Measurements from ENCODE around the gene SPTAN1.

SPTAN1 gene

DNA sequence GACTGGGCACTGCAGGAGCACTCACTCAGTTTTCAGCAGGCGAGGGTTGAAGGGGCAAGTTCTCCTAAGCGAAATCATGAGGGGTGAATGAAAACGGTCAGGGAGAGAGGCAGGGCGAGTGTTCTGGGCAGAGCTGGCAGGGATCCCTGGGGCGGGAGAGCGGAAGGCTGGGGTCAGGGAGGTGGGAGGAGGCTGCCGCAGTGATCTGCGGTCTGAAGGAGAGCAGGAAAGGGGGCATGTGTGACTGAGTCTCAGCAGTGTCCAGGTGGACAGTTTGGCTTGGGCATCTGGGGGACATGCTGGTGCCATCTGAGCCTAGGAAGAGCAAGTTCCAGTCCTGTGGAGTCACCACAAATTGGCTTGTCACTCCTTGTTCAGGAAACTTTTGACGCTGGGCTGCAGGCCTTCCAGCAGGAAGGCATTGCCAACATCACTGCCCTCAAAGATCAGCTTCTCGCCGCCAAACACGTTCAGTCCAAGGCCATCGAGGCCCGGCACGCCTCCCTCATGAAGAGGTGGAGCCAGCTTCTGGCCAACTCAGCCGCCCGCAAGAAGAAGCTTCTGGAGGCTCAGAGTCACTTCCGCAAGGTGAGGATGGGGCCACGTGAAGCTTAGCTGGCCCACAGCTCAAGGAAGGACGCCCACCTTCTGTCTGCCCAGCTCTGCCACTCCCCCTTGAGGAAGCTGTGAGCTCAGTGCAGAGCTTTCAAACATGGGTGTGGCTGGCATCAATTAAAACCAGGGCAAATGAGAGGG is 73.2 kb downstream of the SPTAN1 start:
- H3K9ac ChIP-seq (ENCODE audit: low read length): no peak overlapping the region
- no peak overlapping the region for H2BK12ac ChIP-seq (ENCODE audit: low read length)
- no peak overlapping the region for H3K23ac ChIP-seq (ENCODE audit: low read length)
- no peaks in the 10 kb centered on the region for H3K9me3 ChIP-seq (ENCODE audit: insufficient read depth, low read depth, low read length)
- no peaks in the 10 kb centered on the region for H3K27me3 ChIP-seq (ENCODE audit: insufficient read depth, low read length)
- H3K18ac ChIP-seq (ENCODE audit: low read length): no peak overlapping the region
- no peak overlapping the region for H3K4ac ChIP-seq (ENCODE audit: low read depth, low read length)
- DNase-seq: no peak
- H2AFZ ChIP-seq (ENCODE audit: insufficient read depth, low read length, poor library complexity): no peak overlapping the region
- WGBS (ENCODE audit: extremely low coverage, insufficient coverage, insufficient read length): no CpG with 5 or more reads among the region's 20 CpGs
- H3K27ac ChIP-seq (ENCODE audit: low read depth, low read length): no peak overlapping the region
- no peak overlapping the region for H4K8ac ChIP-seq (ENCODE audit: low read depth, low read length)
- H2AK5ac ChIP-seq (ENCODE audit: low read length): no peak overlapping the region
- no peak overlapping the region for H4K91ac ChIP-seq (ENCODE audit: low read depth, low read length)
- H3K79me2 ChIP-seq (ENCODE audit: control insufficient read depth, insufficient read depth, low read length, poor library complexity): no peaks in the 10 kb centered on the region
- no peak overlapping the region for H2BK120ac ChIP-seq (ENCODE audit: insufficient read depth, low read length, poor library complexity)
- peaks cover 79 to 81% of the 10 kb centered on the region in 2 experiments for H3K36me3 ChIP-seq (ENCODE audit: control insufficient read depth in 1 of 2, insufficient read depth in 2 of 2, low read length in 2 of 2)
- no peak overlapping the region for H3K4me3 ChIP-seq (ENCODE audit: low read depth, low read length)
- H3K4me1 ChIP-seq (ENCODE audit: control insufficient read depth in 1 of 2, insufficient read depth in 2 of 2, low read length in 2 of 2): no peaks in the 10 kb centered on the region
- no peaks in the 10 kb centered on the region for H3K79me1 ChIP-seq (ENCODE audit: low read length)
- H4K12ac ChIP-seq (ENCODE audit: low read depth, low read length): no peak overlapping the region
- no peak overlapping the region for H3K4me2 ChIP-seq (ENCODE audit: low read length)
- H3K14ac ChIP-seq (ENCODE audit: low read length): no peak overlapping the region
- no peak overlapping the region for H2BK5ac ChIP-seq (ENCODE audit: low read depth, low read length, poor library complexity)

DNA sequence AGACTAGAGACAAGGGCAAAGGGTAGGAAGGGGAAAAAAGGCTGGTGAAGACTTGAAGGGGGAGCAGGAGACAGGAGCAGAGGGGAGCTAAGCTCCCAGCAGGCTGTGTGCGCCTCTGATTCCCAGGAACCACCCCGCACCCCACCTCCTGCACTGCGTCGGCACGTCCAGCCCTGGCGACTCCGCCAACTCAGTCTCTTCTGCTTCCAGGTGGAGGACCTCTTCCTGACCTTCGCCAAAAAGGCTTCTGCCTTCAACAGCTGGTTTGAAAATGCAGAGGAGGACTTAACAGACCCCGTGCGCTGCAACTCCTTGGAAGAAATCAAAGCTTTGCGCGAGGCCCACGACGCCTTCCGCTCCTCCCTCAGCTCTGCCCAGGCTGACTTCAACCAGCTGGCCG is 73.8 kb downstream of the SPTAN1 start:
- no peak overlapping the region for H3K9ac ChIP-seq (ENCODE audit: low read length)
- WGBS (ENCODE audit: extremely low coverage, insufficient coverage, insufficient read length): no CpG with 5 or more reads among the region's 16 CpGs

DNA sequence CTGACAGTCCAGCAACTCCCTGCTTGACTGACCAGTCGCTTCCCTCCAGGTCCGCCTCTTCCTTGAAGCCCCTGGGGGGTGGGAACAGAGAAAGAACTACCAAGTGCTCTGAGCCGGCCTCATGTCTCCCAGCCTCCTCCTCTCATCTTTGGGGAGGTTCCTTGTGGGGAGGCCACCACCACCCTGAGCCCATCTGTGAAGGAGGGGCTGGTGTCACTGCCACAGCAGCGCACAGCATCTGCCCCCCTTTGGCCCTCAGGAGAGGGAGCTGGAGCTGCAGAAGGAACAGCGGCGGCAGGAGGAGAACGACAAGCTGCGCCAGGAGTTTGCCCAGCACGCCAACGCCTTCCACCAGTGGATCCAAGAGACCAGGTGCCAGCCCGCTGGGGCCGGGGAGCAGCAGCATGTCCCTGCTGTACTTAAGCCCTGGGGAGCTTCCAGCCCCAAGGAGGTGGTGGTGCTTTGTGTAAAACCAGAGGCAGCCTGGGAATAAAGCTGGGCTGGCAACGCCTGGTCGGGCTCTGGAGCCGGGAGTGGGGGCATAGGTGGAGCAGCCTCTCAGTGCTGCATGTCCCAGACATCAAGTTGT is 74.8 kb downstream of the SPTAN1 start:
- WGBS (ENCODE audit: extremely low coverage, insufficient coverage, insufficient read length): no CpG with 5 or more reads among the region's 15 CpGs
- H3K14ac ChIP-seq (ENCODE audit: low read length): no peak overlapping the region
- no peak for DNase-seq
- no peak overlapping the region for H2BK120ac ChIP-seq (ENCODE audit: insufficient read depth, low read length, poor library complexity)
- H4K8ac ChIP-seq (ENCODE audit: low read depth, low read length): no peak overlapping the region
- H2BK5ac ChIP-seq (ENCODE audit: low read depth, low read length, poor library complexity): no peak overlapping the region
- no peaks in the 10 kb centered on the region for H3K79me2 ChIP-seq (ENCODE audit: control insufficient read depth, insufficient read depth, low read length, poor library complexity)
- H3K23ac ChIP-seq (ENCODE audit: low read length): no peak overlapping the region
- no peaks in the 10 kb centered on the region for H3K4me1 ChIP-seq (ENCODE audit: control insufficient read depth in 1 of 2, insufficient read depth in 2 of 2, low read length in 2 of 2)
- H3K18ac ChIP-seq (ENCODE audit: low read length): no peak overlapping the region
- no peak overlapping the region for H3K4me2 ChIP-seq (ENCODE audit: low read length)
- no peak overlapping the region for H4K12ac ChIP-seq (ENCODE audit: low read depth, low read length)
- no peak overlapping the region for H3K27ac ChIP-seq (ENCODE audit: low read depth, low read length)
- peaks cover 74 to 78% of the 10 kb centered on the region in 2 experiments for H3K36me3 ChIP-seq (ENCODE audit: control insufficient read depth in 1 of 2, insufficient read depth in 2 of 2, low read length in 2 of 2)
- H2AFZ ChIP-seq (ENCODE audit: insufficient read depth, low read length, poor library complexity): no peak overlapping the region
- no peak overlapping the region for H2AK5ac ChIP-seq (ENCODE audit: low read length)
- H3K4ac ChIP-seq (ENCODE audit: low read depth, low read length): no peak overlapping the region
- no peak overlapping the region for H4K91ac ChIP-seq (ENCODE audit: low read depth, low read length)
- no peak overlapping the region for H2BK12ac ChIP-seq (ENCODE audit: low read length)
- no peak overlapping the region for H3K4me3 ChIP-seq (ENCODE audit: low read depth, low read length)
- no peaks in the 10 kb centered on the region for H3K9me3 ChIP-seq (ENCODE audit: insufficient read depth, low read depth, low read length)
- no peaks in the 10 kb centered on the region for H3K79me1 ChIP-seq (ENCODE audit: low read length)
- no peak overlapping the region for H3K9ac ChIP-seq (ENCODE audit: low read length)
- H3K27me3 ChIP-seq (ENCODE audit: insufficient read depth, low read length): no peaks in the 10 kb centered on the region

More for the DNA sequence above, 73.8 kb downstream of the SPTAN1 start:
- no peaks in the 10 kb centered on the region for H3K9me3 ChIP-seq (ENCODE audit: insufficient read depth, low read depth, low read length)
- no peaks in the 10 kb centered on the region for H3K79me2 ChIP-seq (ENCODE audit: control insufficient read depth, insufficient read depth, low read length, poor library complexity)
- no peak overlapping the region for H2AFZ ChIP-seq (ENCODE audit: insufficient read depth, low read length, poor library complexity)
- no peak overlapping the region for H2AK5ac ChIP-seq (ENCODE audit: low read length)
- no peaks in the 10 kb centered on the region for H3K79me1 ChIP-seq (ENCODE audit: low read length)
- no peak overlapping the region for H3K23ac ChIP-seq (ENCODE audit: low read length)
- H3K27ac ChIP-seq (ENCODE audit: low read depth, low read length): no peak overlapping the region
- no peak overlapping the region for H2BK12ac ChIP-seq (ENCODE audit: low read length)
- no peaks in the 10 kb centered on the region for H3K4me1 ChIP-seq (ENCODE audit: control insufficient read depth in 1 of 2, insufficient read depth in 2 of 2, low read length in 2 of 2)
- no peaks in the 10 kb centered on the region for H3K27me3 ChIP-seq (ENCODE audit: insufficient read depth, low read length)
- H3K4me2 ChIP-seq (ENCODE audit: low read length): no peak overlapping the region
- H3K36me3 ChIP-seq (ENCODE audit: control insufficient read depth in 1 of 2, insufficient read depth in 2 of 2, low read length in 2 of 2): peaks cover 73 to 75% of the 10 kb centered on the region in 2 experiments
- DNase-seq: no peak
- H3K14ac ChIP-seq (ENCODE audit: low read length): no peak overlapping the region
- H2BK120ac ChIP-seq (ENCODE audit: insufficient read depth, low read length, poor library complexity): no peak overlapping the region
- no peak overlapping the region for H3K4ac ChIP-seq (ENCODE audit: low read depth, low read length)
- H3K4me3 ChIP-seq (ENCODE audit: low read depth, low read length): no peak overlapping the region
- H4K91ac ChIP-seq (ENCODE audit: low read depth, low read length): no peak overlapping the region
- H2BK5ac ChIP-seq (ENCODE audit: low read depth, low read length, poor library complexity): no peak overlapping the region
- H4K8ac ChIP-seq (ENCODE audit: low read depth, low read length): no peak overlapping the region
- no peak overlapping the region for H3K18ac ChIP-seq (ENCODE audit: low read length)
- no peak overlapping the region for H4K12ac ChIP-seq (ENCODE audit: low read depth, low read length)

DNA sequence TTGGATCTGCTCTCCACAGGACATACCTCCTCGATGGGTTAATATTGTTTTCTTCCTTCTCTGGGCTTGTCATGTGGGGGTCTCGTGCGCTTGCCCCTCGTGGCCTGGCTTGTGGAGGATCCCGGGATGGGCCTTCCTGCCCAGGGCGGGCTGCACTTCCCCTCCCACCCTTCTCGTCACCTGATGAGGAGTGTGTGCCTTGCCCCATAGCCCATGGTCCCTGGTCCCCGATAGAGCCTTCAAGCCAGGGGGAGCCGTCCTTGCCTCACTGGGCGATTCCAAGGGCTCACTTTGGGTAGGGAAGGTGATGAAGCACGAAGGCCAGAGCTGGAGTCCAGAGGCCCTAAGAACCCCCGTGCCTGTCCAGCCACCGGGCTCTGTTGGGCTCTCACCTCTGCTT is 75.5 kb downstream of the SPTAN1 start:
- no peaks in the 10 kb centered on the region for H3K4me1 ChIP-seq (ENCODE audit: control insufficient read depth in 1 of 2, insufficient read depth in 2 of 2, low read length in 2 of 2)
- no peak overlapping the region for H4K12ac ChIP-seq (ENCODE audit: low read depth, low read length)
- no peak overlapping the region for H2BK12ac ChIP-seq (ENCODE audit: low read length)
- H3K36me3 ChIP-seq (ENCODE audit: control insufficient read depth in 1 of 2, insufficient read depth in 2 of 2, low read length in 2 of 2): peaks cover 81 to 83% of the 10 kb centered on the region in 2 experiments
- no peak overlapping the region for H3K18ac ChIP-seq (ENCODE audit: low read length)
- no peak overlapping the region for H2BK5ac ChIP-seq (ENCODE audit: low read depth, low read length, poor library complexity)
- DNase-seq: no peak
- no peak overlapping the region for H2BK120ac ChIP-seq (ENCODE audit: insufficient read depth, low read length, poor library complexity)
- H3K23ac ChIP-seq (ENCODE audit: low read length): no peak overlapping the region
- H4K91ac ChIP-seq (ENCODE audit: low read depth, low read length): no peak overlapping the region
- no peaks in the 10 kb centered on the region for H3K79me2 ChIP-seq (ENCODE audit: control insufficient read depth, insufficient read depth, low read length, poor library complexity)
- no peak overlapping the region for H2AFZ ChIP-seq (ENCODE audit: insufficient read depth, low read length, poor library complexity)
- no peak overlapping the region for H3K4me3 ChIP-seq (ENCODE audit: low read depth, low read length)
- H3K27ac ChIP-seq (ENCODE audit: low read depth, low read length): no peak overlapping the region
- no peak overlapping the region for H2AK5ac ChIP-seq (ENCODE audit: low read length)
- H4K8ac ChIP-seq (ENCODE audit: low read depth, low read length): no peak overlapping the region
- no peaks in the 10 kb centered on the region for H3K79me1 ChIP-seq (ENCODE audit: low read length)
- H3K27me3 ChIP-seq (ENCODE audit: insufficient read depth, low read length): no peaks in the 10 kb centered on the region
- no CpG with 5 or more reads among the region's 13 CpGs for WGBS (ENCODE audit: extremely low coverage, insufficient coverage, insufficient read length)
- H3K9me3 ChIP-seq (ENCODE audit: insufficient read depth, low read depth, low read length): no peaks in the 10 kb centered on the region
- H3K4me2 ChIP-seq (ENCODE audit: low read length): no peak overlapping the region
- H3K9ac ChIP-seq (ENCODE audit: low read length): no peak overlapping the region
- H3K14ac ChIP-seq (ENCODE audit: low read length): no peak overlapping the region
- H3K4ac ChIP-seq (ENCODE audit: low read depth, low read length): no peak overlapping the region
